Type B pancreatic cell (in vitro differentiated cells): ENCODE measurements around the gene DHX36. TPM values are rescaled to one million over a fixed set of nuclear protein-coding genes. Genes with fewer than 3 reads are reported as not detected.

Source experiments
- DNase-seq: peaks from one replicate; pipeline ENCODE4 v3.0.0; 2021; ENCODE audit warnings: mixed read lengths; ENCODE audit not compliant: unreplicated experiment; ENCODE audit errors: extremely low spot score
- H3K27ac Mint-ChIP-seq: 2 replicates; pipeline ENCODE4 v1.8.0; 2021; ENCODE audit warnings: mild to moderate bottlenecking, mixed read lengths
- H3K27me3 Mint-ChIP-seq: 2 replicates; pipeline ENCODE4 v1.8.0; 2021; ENCODE audit warnings: mixed read lengths
- H3K36me3 Mint-ChIP-seq: 2 replicates; pipeline ENCODE4 v1.8.0; 2021; ENCODE audit warnings: mixed read lengths
- H3K4me1 Mint-ChIP-seq: one replicate; pipeline ENCODE4 v1.8.0; 2021; ENCODE audit warnings: mixed read lengths; ENCODE audit not compliant: unreplicated experiment
- H3K4me3 Mint-ChIP-seq: 2 replicates; pipeline ENCODE4 v1.8.0; 2021; ENCODE audit warnings: mild to moderate bottlenecking, mixed read lengths
- H3K9me3 Mint-ChIP-seq: 2 replicates; pipeline ENCODE4 v1.8.0; 2021; ENCODE audit warnings: mixed read lengths
- total RNA-seq: library from RNA; stranded (reverse); gene quantifications from 2 replicates; pipeline ENCODE4 v1.2.1, GENCODE V29; 2021; ENCODE audit warnings: low replicate concordance
- TF ChIP-seq, protein P1 (sequence below): fragments of 200-600 bp; sonication (generic); conservative IDR thresholded peaks from 2 replicates; pipeline ENCODE4 v1.5.0; 2021; ENCODE audit warnings: antibody characterized with exemption, mild to moderate bottlenecking

Gene DHX36
- total RNA-seq, 1 donor from 2014 or later, result 85.6 TPM

DNA sequence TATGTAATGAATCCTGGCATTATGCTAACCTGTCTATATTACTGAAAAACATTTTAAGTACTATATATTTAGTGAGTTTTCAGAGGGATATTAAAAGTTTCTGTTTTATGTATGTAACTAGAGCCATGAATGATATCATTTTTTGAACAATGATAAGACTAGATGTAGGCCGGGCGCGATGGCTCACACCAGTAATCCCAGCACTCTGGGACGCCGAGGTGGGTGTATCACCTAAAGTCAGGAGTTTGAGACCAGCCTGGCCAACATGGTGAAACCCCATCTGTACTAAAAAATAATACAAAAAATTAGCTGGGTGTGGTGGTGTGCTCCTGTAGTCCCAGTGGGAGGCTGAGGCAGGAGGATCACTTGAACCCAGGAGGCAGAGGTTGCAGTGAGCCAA is 34.1 kb downstream of the DHX36 start:
- Mint-ChIP-seq H3K27ac (no peak overlapping the region), H3K36me3 (peaks cover 41% of the 10 kb centered on the region), H3K9me3 (no peaks in the 10 kb centered on the region), H3K27me3 (no peaks in the 10 kb centered on the region), H3K4me1 (no peaks in the 10 kb centered on the region), H3K4me3 (no peak overlapping the region)
- no peak for DNase-seq
- TF ChIP-seq, protein P1, sequence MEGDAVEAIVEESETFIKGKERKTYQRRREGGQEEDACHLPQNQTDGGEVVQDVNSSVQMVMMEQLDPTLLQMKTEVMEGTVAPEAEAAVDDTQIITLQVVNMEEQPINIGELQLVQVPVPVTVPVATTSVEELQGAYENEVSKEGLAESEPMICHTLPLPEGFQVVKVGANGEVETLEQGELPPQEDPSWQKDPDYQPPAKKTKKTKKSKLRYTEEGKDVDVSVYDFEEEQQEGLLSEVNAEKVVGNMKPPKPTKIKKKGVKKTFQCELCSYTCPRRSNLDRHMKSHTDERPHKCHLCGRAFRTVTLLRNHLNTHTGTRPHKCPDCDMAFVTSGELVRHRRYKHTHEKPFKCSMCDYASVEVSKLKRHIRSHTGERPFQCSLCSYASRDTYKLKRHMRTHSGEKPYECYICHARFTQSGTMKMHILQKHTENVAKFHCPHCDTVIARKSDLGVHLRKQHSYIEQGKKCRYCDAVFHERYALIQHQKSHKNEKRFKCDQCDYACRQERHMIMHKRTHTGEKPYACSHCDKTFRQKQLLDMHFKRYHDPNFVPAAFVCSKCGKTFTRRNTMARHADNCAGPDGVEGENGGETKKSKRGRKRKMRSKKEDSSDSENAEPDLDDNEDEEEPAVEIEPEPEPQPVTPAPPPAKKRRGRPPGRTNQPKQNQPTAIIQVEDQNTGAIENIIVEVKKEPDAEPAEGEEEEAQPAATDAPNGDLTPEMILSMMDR, result no peak

DNA sequence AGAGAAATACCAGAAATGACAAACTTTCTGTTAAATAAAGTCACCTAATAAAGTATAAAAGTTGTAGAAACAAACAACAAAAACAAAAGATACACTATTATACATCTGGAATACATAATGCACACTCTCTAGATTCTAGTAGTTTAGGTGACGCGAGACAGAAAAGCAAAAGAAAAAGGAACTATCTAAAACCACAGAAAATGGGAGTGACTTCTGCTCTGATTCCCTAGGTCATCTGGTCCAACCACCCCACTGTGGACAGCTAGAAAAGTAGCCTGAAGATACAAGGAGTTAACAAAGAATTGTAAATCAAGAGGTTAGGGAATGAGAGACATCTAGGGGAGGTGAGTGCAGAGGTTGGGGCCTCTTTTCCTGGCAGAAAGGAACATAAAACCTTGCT is 39.1 kb downstream of the DHX36 start:
- Mint-ChIP-seq H3K27me3 (no peaks in the 10 kb centered on the region), H3K4me3 (no peak overlapping the region), H3K27ac (no peak overlapping the region), H3K9me3 (no peaks in the 10 kb centered on the region), H3K4me1 (no peaks in the 10 kb centered on the region), H3K36me3 (peaks cover 42% of the 10 kb centered on the region)
- no peak for DNase-seq
- TF ChIP-seq, protein P1, result no peak

DNA sequence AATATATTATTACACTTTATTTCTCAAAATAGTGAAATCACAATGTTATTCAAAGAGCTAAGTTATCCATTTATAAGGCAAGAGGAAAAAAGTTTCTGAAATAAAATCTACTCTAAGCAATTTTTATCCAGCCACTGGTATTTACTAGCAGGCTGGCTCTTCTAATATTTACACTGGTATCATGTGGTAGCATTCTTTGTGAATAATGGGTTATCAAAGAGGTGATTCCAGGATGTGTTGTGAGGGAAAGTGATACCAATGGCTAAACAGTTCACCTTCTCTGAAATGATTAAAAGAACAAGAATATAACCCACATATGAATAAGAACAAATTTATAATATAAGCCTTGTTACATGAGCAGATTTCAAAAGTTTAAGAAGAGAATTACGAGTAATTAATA is 44.1 kb downstream of the DHX36 start:
- H3K4me3 Mint-ChIP-seq, result no peak overlapping the region
- H3K27ac Mint-ChIP-seq, result no peak overlapping the region
- H3K36me3 Mint-ChIP-seq, result peaks cover 45% of the 10 kb centered on the region
- no peaks in the 10 kb centered on the region for H3K9me3 Mint-ChIP-seq
- H3K4me1 Mint-ChIP-seq, result no peaks in the 10 kb centered on the region
- no peak for DNase-seq
- TF ChIP-seq, protein P1, result no peak
- H3K27me3 Mint-ChIP-seq, result no peaks in the 10 kb centered on the region

DNA sequence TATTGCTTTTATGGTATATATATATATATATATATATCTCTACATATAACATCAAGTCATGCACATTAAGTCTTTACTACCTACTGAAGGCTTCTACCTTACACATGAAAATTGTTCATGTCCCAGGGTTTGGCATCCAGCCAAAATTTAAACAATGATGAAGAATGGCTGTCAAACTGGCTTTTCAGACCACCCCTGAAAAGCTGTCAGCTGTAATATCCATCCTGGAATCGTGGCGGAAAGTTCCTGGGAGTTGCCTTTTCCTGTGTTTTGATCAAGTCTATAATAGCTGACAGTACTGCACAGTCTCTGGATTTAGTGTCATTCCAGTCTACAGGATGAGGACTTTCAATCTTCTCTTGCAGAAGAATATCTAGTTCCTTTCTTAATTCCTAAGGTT is 48.3 kb downstream of the DHX36 start:
- H3K36me3 Mint-ChIP-seq, result peaks cover 51% of the 10 kb centered on the region
- TF ChIP-seq, protein P1, result no peak
- no peaks in the 10 kb centered on the region for H3K9me3 Mint-ChIP-seq
- H3K27ac Mint-ChIP-seq, result no peak overlapping the region
- H3K4me1 Mint-ChIP-seq, result no peaks in the 10 kb centered on the region
- H3K4me3 Mint-ChIP-seq, result no peak overlapping the region
- no peaks in the 10 kb centered on the region for H3K27me3 Mint-ChIP-seq
- DNase-seq, result no peak

DNA sequence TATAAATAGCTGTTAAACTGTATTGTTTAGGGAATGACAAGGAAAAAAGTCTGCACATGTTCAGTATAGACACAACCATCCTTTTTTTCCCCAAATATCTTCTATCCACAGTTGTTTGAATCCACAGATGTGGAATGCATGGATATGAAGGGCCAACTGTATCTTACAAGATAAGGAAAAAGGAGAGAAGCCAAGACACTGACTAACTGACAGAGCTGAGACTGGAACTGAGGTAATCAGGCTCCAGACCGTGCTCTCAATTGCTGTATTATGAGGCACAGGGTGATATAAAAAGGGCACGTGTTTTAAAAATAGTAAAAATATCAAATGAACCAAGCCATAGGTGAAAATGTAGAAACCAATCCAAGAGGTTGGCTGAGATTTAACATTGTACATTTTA is 49.0 kb downstream of the DHX36 start:
- Mint-ChIP-seq H3K9me3 (no peaks in the 10 kb centered on the region), H3K36me3 (peaks cover 47% of the 10 kb centered on the region), H3K4me3 (no peak overlapping the region), H3K27me3 (no peaks in the 10 kb centered on the region), H3K27ac (no peak overlapping the region), H3K4me1 (no peaks in the 10 kb centered on the region)
- TF ChIP-seq, protein P1, result no peak
- no peak for DNase-seq

DNA sequence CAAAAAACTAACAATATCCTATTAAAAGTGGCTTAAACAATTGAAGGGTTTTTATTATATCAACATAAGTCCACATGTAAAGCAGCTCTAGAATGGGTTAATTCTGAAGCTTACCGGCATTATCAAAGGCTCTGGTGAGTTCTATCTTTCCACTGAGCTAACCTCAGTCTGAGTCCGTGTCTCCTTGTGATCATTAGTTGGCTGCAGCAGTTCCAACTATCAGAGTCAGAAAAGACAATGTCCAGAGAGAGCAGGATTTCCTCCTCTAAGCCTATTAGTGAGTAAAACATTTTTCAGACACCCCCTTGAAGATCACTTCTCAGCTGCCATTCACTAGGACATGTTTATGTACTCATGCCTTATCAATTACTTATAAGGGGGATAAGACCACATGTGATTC is 49.9 kb downstream of the DHX36 start:
- Mint-ChIP-seq H3K36me3 (peaks cover 44% of the 10 kb centered on the region), H3K27ac (no peak overlapping the region), H3K9me3 (no peaks in the 10 kb centered on the region), H3K4me3 (no peak overlapping the region), H3K4me1 (no peaks in the 10 kb centered on the region), H3K27me3 (no peaks in the 10 kb centered on the region)
- DNase-seq, result no peak
- TF ChIP-seq, protein P1, result no peak
